HEK293T (cell line): ENCODE measurements around the gene FSCN2.

Experiments
- CTCF ChIA-PET: fragments of 350-600 bp; formaldehyde crosslinking; extraction: SDS; loops from one replicate; lab custom pipeline; 2021; ENCODE audit warnings: antibody characterized with exemption, inconsistent platforms; lab: Yijun Ruan, JAX
- POLR2A ChIA-PET: fragments of 350-600 bp; formaldehyde crosslinking; extraction: SDS; loops from one replicate; lab custom pipeline; 2020; ENCODE audit warnings: antibody characterized with exemption, inconsistent platforms; lab: Yijun Ruan, JAX
- DNase-seq: peaks from one replicate; pipeline ENCODE4 v3.0.0; 2012; ENCODE audit warnings: mixed read lengths; ENCODE audit errors: extremely low spot score
- ARNT ChIP-seq: fragments of 450-650 bp; IDR thresholded peaks from 2 replicates; pipeline ENCODE4 v1.6.1; 2017; ENCODE audit warnings: mild to moderate bottlenecking
- BHLHE40 ChIP-seq: fragments of 450-650 bp; IDR thresholded peaks from 2 replicates; pipeline ENCODE4 v1.6.1; 2016; ENCODE audit warnings: mild to moderate bottlenecking, moderate library complexity, borderline replicate concordance
- CTBP1 ChIP-seq: fragments of 450-650 bp; IDR thresholded peaks from 2 replicates; pipeline ENCODE4 v1.6.1; 2016; ENCODE audit warnings: borderline replicate concordance
- ELF4 ChIP-seq: fragments of 450-650 bp; IDR thresholded peaks from 2 replicates; pipeline ENCODE4 v1.6.1; 2017; ENCODE audit warnings: antibody characterized with exemption
- FOXA1 ChIP-seq: fragments of 450-650 bp; IDR thresholded peaks from 2 replicates; pipeline ENCODE4 v1.6.1; 2016; ENCODE audit warnings: mild to moderate bottlenecking
- FOXK2 ChIP-seq: fragments of 450-650 bp; IDR thresholded peaks from 2 replicates; pipeline ENCODE4 v1.6.1; 2016; ENCODE audit warnings: mild to moderate bottlenecking
- FOXM1 ChIP-seq: fragments of 450-650 bp; IDR thresholded peaks from 2 replicates; pipeline ENCODE4 v1.6.1; 2017; ENCODE audit warnings: mild to moderate bottlenecking, borderline replicate concordance
- HDGF ChIP-seq: fragments of 450-650 bp; IDR thresholded peaks from 2 replicates; pipeline ENCODE4 v1.6.1; 2017; ENCODE audit warnings: antibody characterized with exemption, borderline replicate concordance
- L3MBTL2 ChIP-seq: fragments of 450-650 bp; conservative IDR thresholded peaks from 2 replicates; pipeline ENCODE4 v1.6.1; 2016; ENCODE audit warnings: mild to moderate bottlenecking
- LEF1 ChIP-seq: fragments of 450-650 bp; IDR thresholded peaks from 2 replicates; pipeline ENCODE4 v1.6.1; 2017; ENCODE audit warnings: mild to moderate bottlenecking, borderline replicate concordance
- NFRKB ChIP-seq: fragments of 450-650 bp; IDR thresholded peaks from 2 replicates; pipeline ENCODE4 v1.6.1; 2016; ENCODE audit warnings: mild to moderate bottlenecking, moderate library complexity
- PKNOX1 ChIP-seq: fragments of 450-650 bp; IDR thresholded peaks from 2 replicates; pipeline ENCODE4 v1.6.1; 2016
- SP1 ChIP-seq: fragments of 450-650 bp; IDR thresholded peaks from 2 replicates; pipeline ENCODE4 v1.6.1; 2017
- SUZ12 ChIP-seq: fragments of 450-650 bp; IDR thresholded peaks from 2 replicates; pipeline ENCODE4 v1.6.1; 2016; ENCODE audit warnings: mild to moderate bottlenecking
- TARDBP ChIP-seq: fragments of 450-650 bp; IDR thresholded peaks from 2 replicates; pipeline ENCODE4 v1.6.1; 2016
- ZNF384 ChIP-seq: fragments of 450-650 bp; IDR thresholded peaks from 2 replicates; pipeline ENCODE4 v1.6.1; 2016

The FSCN2 gene

GRCh38 chr17:81537856-81538555 lies 9.8 kb downstream of the FSCN2 start:
- TF ChIP-seq HDGF (no peak), SUZ12 (no peak), BHLHE40 (no peak), FOXK2 (no peak), TARDBP (no peak), L3MBTL2 (no peak), FOXA1 (no peak), PKNOX1 (no peak), CTBP1 (no peak), ZNF384 (no peak), SP1 (no peak)
- ChIA-PET POLR2A (interaction anchor here (0.8 to 1.9 kb wide), 3 partner anchors 13 to 242 kb away, joined by 3 to 5 read pairs (median 3); partner anchors contain the start of gene SLC38A10), CTCF (no interaction called here)
- DNase-seq = no peak

GRCh38 chr17:81538651-81539570 lies 10.7 kb downstream of the FSCN2 start:
- TF ChIP-seq LEF1 = no peak
- no peak for TF ChIP-seq ZNF384
- no peak for TF ChIP-seq FOXK2
- no peak for TF ChIP-seq FOXA1
- no peak for TF ChIP-seq L3MBTL2
- no peak for TF ChIP-seq BHLHE40
- TF ChIP-seq ARNT = no peak
- TF ChIP-seq CTBP1 = no peak
- TF ChIP-seq TARDBP = no peak
- TF ChIP-seq SP1 = no peak
- no peak for TF ChIP-seq ELF4
- TF ChIP-seq HDGF = no peak
- TF ChIP-seq SUZ12 = no peak
- no peak for TF ChIP-seq FOXM1
- TF ChIP-seq NFRKB = no peak
- TF ChIP-seq PKNOX1 = no peak
- DNase-seq = no peak
- CTCF ChIA-PET = no interaction called here
- POLR2A ChIA-PET = interaction anchor here (0.8 to 1.9 kb wide), 2 partner anchors 12 to 14 kb away, joined by 3 to 5 read pairs; no protein-coding TSS in a partner anchor

- TF ChIP-seq BHLHE40 = no peak
- no peak for TF ChIP-seq FOXA1
- no peak for TF ChIP-seq PKNOX1
- TF ChIP-seq ZNF384 = no peak
- no peak for TF ChIP-seq FOXM1
- TF ChIP-seq NFRKB = no peak
- TF ChIP-seq HDGF = no peak
- TF ChIP-seq FOXK2 = no peak
- POLR2A ChIA-PET = interaction anchor here (1.0 to 1.9 kb wide), 2 partner anchors 12 to 13 kb away, joined by 5 read pairs; partner anchors contain the start of gene FAAP100
- no peak for DNase-seq
- CTCF ChIA-PET = no interaction called here
These were observed 11.4 kb downstream of the FSCN2 start for GRCh38 chr17:81539571-81539900.

- ChIA-PET POLR2A (interaction anchor here (1.0 kb wide), 1 partner anchor 12 kb away, joined by 5 read pairs; the partner anchor contains the start of gene FAAP100), CTCF (no interaction called here)
- no peak for DNase-seq
- TF ChIP-seq ELF4 (no peak), FOXA1 (no peak), FOXM1 (no peak), LEF1 (no peak), NFRKB (no peak), ZNF384 (no peak), SP1 (no peak), CTBP1 (no peak), HDGF (no peak), BHLHE40 (no peak), SUZ12 (no peak), ARNT (no peak), TARDBP (no peak), PKNOX1 (no peak), L3MBTL2 (no peak)
These were observed 11.9 kb downstream of the FSCN2 start for GRCh38 chr17:81539961-81540675.
